Hypothalamus (tissue), 51 donors: ENCODE measurements around the gene RGS1.

ENCODE experiments used
- DNase-seq, 51 donors: peaks; one replicate each; lab custom pipeline; 2025; lab: John Stamatoyannopoulos, UW

The RGS1 gene

DNA sequence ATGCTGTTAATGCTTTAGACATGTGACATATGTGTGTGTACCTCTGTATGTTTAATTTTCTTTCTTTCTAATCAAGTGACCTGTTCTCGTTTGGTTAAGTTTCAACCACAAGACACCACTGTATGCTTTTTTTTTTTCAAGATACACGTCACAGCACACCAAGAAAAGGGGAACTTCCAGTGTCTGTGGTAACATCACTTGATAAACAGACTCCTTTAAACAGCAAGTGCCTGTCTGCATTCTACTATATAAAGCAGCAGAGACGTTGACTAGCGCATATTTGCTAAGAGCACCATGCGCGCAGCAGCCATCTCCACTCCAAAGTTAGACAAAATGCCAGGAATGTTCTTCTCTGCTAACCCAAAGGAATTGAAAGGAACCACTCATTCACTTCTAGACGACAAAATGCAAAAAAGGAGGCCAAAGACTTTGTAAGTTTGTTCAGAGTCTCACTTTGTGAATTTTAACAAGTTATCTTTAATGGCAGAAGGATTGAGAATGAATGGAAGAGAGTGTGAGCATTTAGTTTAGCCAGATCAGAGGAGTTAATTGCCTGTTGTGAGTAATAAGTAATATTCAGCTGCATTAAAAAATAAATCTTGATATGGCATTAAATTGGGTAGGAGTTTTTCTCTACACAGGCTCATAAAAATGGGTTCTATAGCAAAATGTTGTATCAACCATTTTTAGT is at the start of gene RGS1:
RGS1 (plus strand) TSS at position 275 of the 691 bp plus-strand sequence; CDS start at position 295, 20 bp downstream.
- peak in 15 of 51 donors; percentile 0 to 26 (median 10) for DNase-seq

GRCh38 chr1:192527111-192527795 is 48.3 kb upstream of the RGS1 start:
- DNase-seq: no peak

- no peak for DNase-seq
These were observed 47.6 kb upstream of the RGS1 start for GRCh38 chr1:192527950-192528349.

- DNase-seq: no peak
These were observed 46.4 kb upstream of the RGS1 start for GRCh38 chr1:192529031-192529755.

GRCh38 chr1:192529811-192530210 is 45.8 kb upstream of the RGS1 start:
- no peak for DNase-seq

DNA sequence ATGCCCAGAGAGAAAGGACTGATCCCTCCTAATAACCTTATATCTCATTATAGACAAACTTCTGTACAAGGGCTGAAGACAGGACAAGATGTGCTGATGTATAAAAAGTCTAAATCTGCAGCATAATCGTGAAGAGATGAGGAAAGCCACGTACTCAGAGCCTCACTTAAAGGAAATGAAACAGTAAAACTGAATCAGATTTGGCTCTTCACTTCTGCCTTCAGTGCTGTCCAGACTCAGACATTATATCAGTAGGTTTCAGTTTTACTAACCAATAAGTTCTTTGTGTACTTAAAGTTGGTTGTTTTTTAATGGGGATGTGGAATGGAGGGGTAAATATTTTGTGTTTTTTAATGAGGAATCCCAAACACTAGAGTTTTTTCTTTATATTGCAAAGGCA is 45.3 kb upstream of the RGS1 start:
- no peak for DNase-seq

GRCh38 chr1:192531037-192531703 is 44.4 kb upstream of the RGS1 start:
- DNase-seq: peak in 9 of 51 donors; percentile 1 to 26 (median 5)

GRCh38 chr1:192534666-192535065 is 40.9 kb upstream of the RGS1 start:
- DNase-seq: no peak

GRCh38 chr1:192535916-192536664 is 39.5 kb upstream of the RGS1 start:
- no peak for DNase-seq

GRCh38 chr1:192538407-192539296 is 36.9 kb upstream of the RGS1 start:
- no peak for DNase-seq

DNA sequence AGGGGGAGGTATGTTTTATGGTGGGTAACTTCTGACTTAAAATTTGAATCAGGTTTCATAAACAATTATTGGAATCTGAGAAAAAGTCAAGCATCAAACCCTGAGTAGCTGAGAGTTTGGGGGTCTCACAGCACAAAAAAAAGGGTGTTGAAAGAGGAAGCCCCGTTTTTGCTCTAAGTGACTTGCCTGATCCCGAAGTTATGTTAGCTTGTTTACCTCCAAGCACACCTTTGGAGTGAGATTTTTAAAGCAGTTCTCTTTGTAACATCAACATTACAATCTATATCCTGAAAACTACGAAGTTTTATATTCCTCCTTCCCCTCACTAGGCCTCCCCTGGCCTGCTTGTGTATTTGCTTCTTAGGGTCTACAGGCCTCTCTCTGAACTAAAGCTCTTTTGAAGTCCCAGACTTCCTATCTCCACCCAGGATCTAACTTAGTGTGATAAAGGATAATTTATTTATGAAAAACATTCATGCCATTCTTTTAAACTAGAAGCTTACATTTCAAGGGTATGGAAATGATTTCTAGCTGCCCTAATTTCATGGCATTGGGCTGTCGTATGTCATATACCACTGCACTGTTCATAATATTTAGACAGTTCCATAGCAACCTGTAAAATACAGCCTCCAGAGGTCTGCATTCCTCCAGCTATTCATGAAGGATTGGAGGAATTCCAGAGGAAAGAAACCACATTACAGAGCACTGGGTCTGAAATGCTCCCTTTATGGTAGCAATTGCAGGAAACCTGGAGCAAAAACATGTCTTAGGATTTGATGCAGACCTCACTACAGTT is 36.1 kb upstream of the RGS1 start:
- DNase-seq: no peak

DNA sequence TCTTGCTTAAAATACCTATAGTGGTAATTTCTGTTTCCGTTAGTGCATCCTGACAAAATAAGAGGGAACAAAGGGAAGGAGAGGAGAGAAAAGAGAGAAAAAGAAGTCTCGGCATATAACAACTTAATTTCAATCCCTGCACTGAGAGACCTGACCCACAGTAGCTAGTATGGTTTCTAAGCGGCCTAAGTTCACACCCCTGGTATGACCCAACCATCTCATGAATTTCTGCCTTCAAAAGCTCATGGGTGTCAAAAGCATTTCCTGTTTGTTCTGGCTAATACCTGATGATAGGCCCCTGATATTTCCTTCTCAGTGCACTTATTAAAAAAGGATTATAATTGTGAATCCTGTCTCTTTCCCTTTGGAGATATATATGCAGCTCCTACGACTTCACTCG is 32.1 kb upstream of the RGS1 start:
- DNase-seq: no peak

DNA sequence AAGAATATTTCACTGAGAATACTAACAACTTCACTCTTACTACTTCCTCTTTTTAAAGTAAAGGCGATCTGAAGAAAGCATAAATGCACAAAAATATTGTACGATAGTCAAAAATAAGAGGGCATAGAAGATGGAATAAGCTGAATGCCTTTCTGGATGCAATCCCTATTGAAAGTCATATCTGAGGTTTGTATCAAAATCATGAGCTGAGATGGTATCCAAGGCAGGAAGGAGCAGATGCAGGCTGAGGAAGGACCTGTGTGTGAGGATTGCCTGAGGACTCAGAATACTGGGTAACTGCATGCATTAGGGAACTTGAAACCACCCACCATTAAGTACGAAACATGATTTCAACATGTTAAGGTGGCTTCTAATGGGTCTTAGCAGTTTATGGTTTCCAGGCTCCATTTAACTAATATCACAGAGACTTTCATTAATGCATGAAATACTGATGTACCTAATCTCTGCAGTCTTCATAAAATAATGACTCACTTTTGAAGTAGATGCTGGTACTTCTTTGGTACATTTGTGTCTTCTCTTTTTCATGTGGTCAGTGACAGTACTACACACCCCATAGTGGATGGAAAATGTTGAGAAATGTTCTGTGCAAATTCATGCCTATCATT is 29.6 kb upstream of the RGS1 start:
- no peak for DNase-seq

DNA sequence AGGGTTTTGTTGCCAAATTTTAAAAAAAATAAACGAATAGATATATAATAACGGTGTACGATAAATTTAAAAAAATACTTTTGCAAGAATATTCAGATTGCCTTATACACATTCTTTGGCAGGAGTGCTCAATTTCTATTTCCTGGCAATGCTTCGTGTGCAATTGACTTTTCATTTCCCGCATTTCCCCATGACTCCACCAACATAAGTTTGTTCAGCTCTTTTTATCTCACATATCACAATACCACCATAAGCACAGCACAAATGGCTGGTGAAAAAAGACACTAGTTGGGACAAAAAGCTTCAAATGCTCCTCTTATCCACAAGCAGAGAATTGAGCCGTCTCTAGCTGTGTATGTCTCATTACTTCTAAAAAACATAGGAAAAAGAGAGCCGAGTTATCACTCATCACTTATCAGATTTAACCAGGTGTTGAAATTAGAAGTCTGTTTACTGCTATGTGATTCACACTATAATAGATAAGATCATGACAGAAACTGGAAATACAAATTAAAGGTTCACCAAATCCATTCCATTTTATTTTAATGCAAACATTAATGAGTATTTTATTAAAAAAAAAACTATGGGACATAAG is 28.9 kb upstream of the RGS1 start:
- DNase-seq: no peak

- no peak for DNase-seq
These were observed 28.1 kb upstream of the RGS1 start for GRCh38 chr1:192547501-192547900.

DNA sequence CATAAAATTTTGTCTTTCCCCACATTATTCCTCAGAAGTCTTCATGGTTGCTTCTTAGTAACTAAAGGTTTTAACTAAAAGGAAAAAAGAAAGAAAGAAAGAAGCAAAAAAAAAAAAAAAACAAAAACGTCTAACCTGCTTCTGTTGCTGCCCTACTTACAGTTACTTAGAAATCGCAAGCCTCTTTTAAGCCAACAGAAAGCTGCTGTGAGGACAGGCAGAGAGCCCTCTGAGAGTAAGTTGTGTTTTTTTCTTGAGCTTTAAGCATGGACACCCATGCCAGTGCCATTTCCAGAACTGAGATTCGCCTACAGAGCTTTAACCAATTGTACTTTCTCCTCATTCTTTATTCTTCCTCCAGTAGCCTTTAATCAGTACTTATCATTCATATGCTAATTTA is 25.6 kb upstream of the RGS1 start:
- DNase-seq: no peak

GRCh38 chr1:192550922-192551534 is 24.5 kb upstream of the RGS1 start:
- no peak for DNase-seq
